Liver (tissue), 9 donors: ENCODE measurements around the gene GTPBP6. TPM values are rescaled to one million over a fixed set of nuclear protein-coding genes. Genes with fewer than 3 reads are reported as not detected.

Source experiments
- DNase-seq: peaks from one replicate; pipeline ENCODE4 v3.0.0-alpha.2; 2017; ENCODE audit warnings: low spot score
- H3K27ac ChIP-seq, 2 donors: one replicate each; pipeline ENCODE4 v1.7.0; 2013; ENCODE audit warnings: inconsistent platforms in 2 of 2, low read length in 2 of 2, control low read depth in 1 of 2, low read depth in 1 of 2, mild to moderate bottlenecking in 1 of 2
- H3K27me3 ChIP-seq, 4 donors: one replicate each; pipeline versions ENCODE4 v1.6.1 to v1.7.0; 2013; ENCODE audit warnings: low read length in 3 of 4, inconsistent platforms in 1 of 4, mild to moderate bottlenecking in 1 of 4, moderate library complexity in 1 of 4; ENCODE audit not compliant: control insufficient read depth in 4 of 4, insufficient read depth in 4 of 4
- H3K36me3 ChIP-seq, 4 donors: one replicate each; pipeline versions ENCODE4 v1.6.1 to v1.7.0; 2013; ENCODE audit warnings: low read length in 3 of 4, mild to moderate bottlenecking in 3 of 4, low read depth in 1 of 4, moderate library complexity in 1 of 4; ENCODE audit not compliant: control insufficient read depth in 4 of 4, insufficient read depth in 3 of 4
- H3K4me1 ChIP-seq, 4 donors: one replicate each; pipeline versions ENCODE4 v1.6.1 to v1.7.0; 2013; ENCODE audit warnings: low read length in 3 of 4, mild to moderate bottlenecking in 3 of 4, moderate library complexity in 1 of 4; ENCODE audit not compliant: control insufficient read depth in 4 of 4, insufficient read depth in 4 of 4
- H3K4me3 ChIP-seq, 3 donors: one replicate each; pipeline versions ENCODE4 v1.6.1 to v1.7.0; 2013; ENCODE audit warnings: low read length in 3 of 3, control low read depth in 1 of 3, low read depth in 1 of 3, mild to moderate bottlenecking in 1 of 3
- H3K9ac ChIP-seq, 2 donors: one replicate each; pipeline ENCODE4 v1.7.0; 2013; ENCODE audit warnings: low read length in 2 of 2, mild to moderate bottlenecking in 2 of 2, moderate library complexity in 2 of 2, control low read depth in 1 of 2, low read depth in 1 of 2
- H3K9me3 ChIP-seq, 4 donors: one replicate each; pipeline versions ENCODE4 v1.6.1 to v1.7.0; 2013; ENCODE audit warnings: low read length in 3 of 4; ENCODE audit not compliant: control insufficient read depth in 4 of 4
- EGR1 ChIP-seq, 2 donors: IDR thresholded peaks; 2 replicates each; pipeline ENCODE4 v1.6.1; 2016 to 2018; ENCODE audit warnings: antibody characterized with exemption in 2 of 2, low read depth in 2 of 2
- FOXA1 ChIP-seq: IDR thresholded peaks from 2 replicates; pipeline ENCODE4 v1.6.1; 2016; ENCODE audit warnings: antibody characterized with exemption
- FOXA2 ChIP-seq: IDR thresholded peaks from 2 replicates; pipeline ENCODE4 v1.6.1; 2016; ENCODE audit warnings: antibody characterized with exemption
- HNF4A ChIP-seq, 2 donors: conservative IDR thresholded peaks; 2 replicates each; pipeline ENCODE4 v1.6.1; 2016; ENCODE audit warnings: antibody characterized with exemption in 2 of 2, mild to moderate bottlenecking in 2 of 2
- JUND ChIP-seq, 2 donors: IDR thresholded peaks; 2 replicates each; pipeline ENCODE4 v1.6.1; 2016; ENCODE audit warnings: antibody characterized with exemption in 2 of 2
- REST ChIP-seq: IDR thresholded peaks from 2 replicates; pipeline ENCODE4 v1.6.1; 2016; ENCODE audit warnings: antibody characterized with exemption, mild to moderate bottlenecking
- RXRA ChIP-seq, 2 donors: IDR thresholded peaks; 2 replicates each; pipeline ENCODE4 v1.6.1; 2017 to 2018; ENCODE audit warnings: antibody characterized with exemption in 2 of 2, mild to moderate bottlenecking in 1 of 2
- SP1 ChIP-seq: IDR thresholded peaks from 2 replicates; pipeline ENCODE4 v1.6.1; 2018; ENCODE audit warnings: antibody characterized with exemption, mild to moderate bottlenecking
- TAF1 ChIP-seq: conservative IDR thresholded peaks from 2 replicates; pipeline ENCODE4 v1.6.1; 2016; ENCODE audit warnings: antibody characterized with exemption, mild to moderate bottlenecking
- YY1 ChIP-seq: IDR thresholded peaks from 2 replicates; pipeline ENCODE4 v1.6.1; 2016; ENCODE audit warnings: antibody characterized with exemption, mild to moderate bottlenecking
- ZBTB33 ChIP-seq: IDR thresholded peaks from 2 replicates; pipeline ENCODE4 v1.6.1; 2016; ENCODE audit warnings: antibody characterized with exemption
- WGBS: extraction: QIAGEN DNeasy Blood & Tissue Kit; methylation state at CpG from one replicate; pipeline ENCODE4 v1.1.7; 2013; 5-methylcytosine and 5-hydroxymethylcytosine counted together
- polyA plus RNA-seq, 2 donors: library from polyadenylated mRNA; stranded (reverse) in 1 of 2; unstranded in 1 of 2; fragments of 200-250 nt in 1 of 2; fragments of >200 nt in 1 of 2; fragmentation: Nextera tagmentation in 1 of 2; extraction: Ambion mirVana in 1 of 2; gene quantifications; one replicate each; pipeline versions ENCODE4 v1.2.1 to v1.2.3, GENCODE V29; 2013 to 2015
- total RNA-seq, 2 donors: library from RNA; depleted of rRNA; stranded (reverse); fragments of >200 nt; gene quantifications; one replicate each; pipeline ENCODE4 v1.2.3, GENCODE V29; 2014
- TF ChIP-seq, protein P1 (sequence below): IDR thresholded peaks from 2 replicates; pipeline ENCODE4 v1.6.1; 2016; ENCODE audit warnings: antibody characterized with exemption
- donor health status: healthy.
- donor health status: healthy.
- donor health status: healthy.
- donor health status: healthy.
- donor health status: healthy.

The GTPBP6 gene
- total and polyA plus RNA-seq, 4 donors = 11.3 to 29.2 (median 16.6) TPM

GRCh38 chrX:367866-368265 lies 49.3 kb upstream of the GTPBP6 start:
- no peak for DNase-seq
- TF ChIP-seq FOXA1 (no peak), REST (no peak), ZBTB33 (no peak), FOXA2 (no peak), TAF1 (no peak), JUND (IDR thresholded peaks at IDR 0.05) (no peak), SP1 (no peak), YY1 (no peak), HNF4A (conservative IDR thresholded peaks at IDR 0.05) (no peak)
- TF ChIP-seq, protein P1, sequence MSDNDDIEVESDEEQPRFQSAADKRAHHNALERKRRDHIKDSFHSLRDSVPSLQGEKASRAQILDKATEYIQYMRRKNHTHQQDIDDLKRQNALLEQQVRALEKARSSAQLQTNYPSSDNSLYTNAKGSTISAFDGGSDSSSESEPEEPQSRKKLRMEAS = no peak
- WGBS = 95% methylated on average over 17 of the region's 17 CpGs
- Histone ChIP-seq H3K27ac (no peak overlapping the region), H3K36me3 (no peaks in the 10 kb centered on the region), H3K9me3 (no peaks in the 10 kb centered on the region), H3K4me1 (peaks cover 0 to under 1% (median 0%) of the 10 kb centered on the region in 4 donors), H3K27me3 (no peaks in the 10 kb centered on the region), H3K9ac (no peak overlapping the region), H3K4me3 (no peak overlapping the region)

DNA sequence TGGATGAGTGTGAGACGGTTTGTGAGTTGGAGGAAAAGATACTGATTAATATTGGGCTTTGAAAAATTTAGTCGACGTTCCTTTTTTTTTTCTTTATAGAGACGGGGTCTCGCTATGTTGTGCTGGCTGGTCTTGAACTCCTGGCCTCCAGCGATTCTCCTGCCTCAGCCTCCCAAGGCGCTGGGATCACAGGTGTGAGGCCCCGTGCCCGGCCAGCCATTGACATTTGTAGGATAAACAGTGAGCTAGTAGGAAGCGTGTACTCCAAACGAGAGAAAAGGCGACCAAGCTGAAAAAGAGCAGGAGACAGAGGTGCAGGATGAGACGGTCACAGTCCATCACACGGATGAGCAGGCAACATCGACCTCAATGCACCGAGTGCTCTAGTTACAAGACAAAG lies 48.8 kb upstream of the GTPBP6 start:
- Histone ChIP-seq H3K4me1 (no peaks in the 10 kb centered on the region), H3K9ac (no peak overlapping the region), H3K9me3 (no peaks in the 10 kb centered on the region), H3K36me3 (no peaks in the 10 kb centered on the region), H3K27me3 (no peaks in the 10 kb centered on the region), H3K4me3 (no peak overlapping the region), H3K27ac (no peak overlapping the region)
- TF ChIP-seq RXRA (IDR thresholded peaks at IDR 0.05) (no peak), REST (no peak), HNF4A (conservative IDR thresholded peaks at IDR 0.05) (no peak), EGR1 (IDR thresholded peaks at IDR 0.05; ENCODE audit: low read depth in 2 of 2) (no peak), FOXA1 (no peak)
- DNase-seq = no peak
- whole genome bisulfite sequencing = 93% methylated on average over 16 of the region's 16 CpGs
